HG03103 (cell line): Measurements from ENCODE around the gene HVCN1.
"Not testable (repeated sequence)": the region's sequence is repeated elsewhere in the genome, so short reads cannot be mapped to it uniquely, and the experiment has no call there.

Experiments used
- ATAC-seq: cut with Tn5 transposase; IDR thresholded peaks from one replicate; pipeline ENCODE4 v1.9.1; 2021; ENCODE audit warnings: low read depth; ENCODE audit not compliant: unreplicated experiment

The HVCN1 gene

GRCh38 chr12:110688446-110689280 lies at the start of gene HVCN1:
HVCN1 (minus strand) TSS chr12:110689115; CDS start chr12:110683245, 5,870 bp downstream.
- ATAC-seq = no peak

GRCh38 chr12:110737532-110737931 lies 48.6 kb upstream of the HVCN1 start:
- no peak for ATAC-seq

- ATAC-seq = not testable (repeated sequence)
These were observed 48.1 kb upstream of the HVCN1 start for GRCh38 chr12:110737016-110737415.

GRCh38 chr12:110733900-110734299 lies 45.0 kb upstream of the HVCN1 start:
- no peak for ATAC-seq

GRCh38 chr12:110733089-110733715 lies 44.3 kb upstream of the HVCN1 start:
- ATAC-seq = no peak

GRCh38 chr12:110732572-110732971 lies 43.7 kb upstream of the HVCN1 start:
- no peak for ATAC-seq

GRCh38 chr12:110731479-110731878 lies 42.6 kb upstream of the HVCN1 start:
- ATAC-seq = no peak

- no peak for ATAC-seq
These were observed 39.7 kb upstream of the HVCN1 start for GRCh38 chr12:110728628-110729027.

GRCh38 chr12:110726708-110727369 lies 37.9 kb upstream of the HVCN1 start:
- ATAC-seq = no peak

GRCh38 chr12:110726028-110726427 lies 37.1 kb upstream of the HVCN1 start:
- ATAC-seq = no peak

- no peak for ATAC-seq
These were observed 36.4 kb upstream of the HVCN1 start for GRCh38 chr12:110725267-110725666.

GRCh38 chr12:110722892-110723291 lies 34.0 kb upstream of the HVCN1 start:
- not testable (repeated sequence) for ATAC-seq

- ATAC-seq = no peak
These were observed 32.7 kb upstream of the HVCN1 start for GRCh38 chr12:110721570-110721969.

- no peak for ATAC-seq
These were observed 31.6 kb upstream of the HVCN1 start for GRCh38 chr12:110720516-110720915.

GRCh38 chr12:110718222-110718908 lies 29.4 kb upstream of the HVCN1 start:
- no peak for ATAC-seq

GRCh38 chr12:110717037-110717436 lies 28.1 kb upstream of the HVCN1 start:
- ATAC-seq = no peak

GRCh38 chr12:110708917-110709316 lies 20.0 kb upstream of the HVCN1 start:
- no peak for ATAC-seq

GRCh38 chr12:110705309-110705708 lies 16.4 kb upstream of the HVCN1 start:
- ATAC-seq = no peak

GRCh38 chr12:110704750-110705149 lies 15.8 kb upstream of the HVCN1 start:
- ATAC-seq = no peak

GRCh38 chr12:110704231-110704630 lies 15.3 kb upstream of the HVCN1 start:
- no peak for ATAC-seq

- no peak for ATAC-seq
These were observed 13.2 kb upstream of the HVCN1 start for GRCh38 chr12:110702081-110702480.
